Spleen (tissue), 13 donors: ENCODE measurements around the gene TMEM63C. TPM values are rescaled to one million over a fixed set of nuclear protein-coding genes. Genes with fewer than 3 reads are reported as not detected.

Experiments
- DNase-seq: peaks from one replicate; pipeline ENCODE4 v3.0.0-alpha.2; 2020
- H3K27ac ChIP-seq, 8 donors: fragments of 200-600 bp; sonication (generic) in 7 of 8; 1 replicate in 4 of 8; 2 replicates in 4 of 8; pipeline versions ENCODE4 v1.5.0 to v1.8.0; 2016 to 2021; ENCODE audit warnings: inconsistent platforms in 4 of 8, mild to moderate bottlenecking in 4 of 8, moderate library complexity in 1 of 8
- H3K27me3 ChIP-seq, 7 donors: fragments of 200-600 bp; sonication (generic) in 6 of 7; replicated peaks in 1 of 7; 1 replicate in 4 of 7; 2 replicates in 3 of 7; pipeline versions ENCODE4 v1.5.0 to v1.8.0; 2016 to 2021; ENCODE audit warnings: inconsistent platforms in 3 of 7, mild to moderate bottlenecking in 1 of 7
- H3K36me3 ChIP-seq, 6 donors: fragments of 200-600 bp; sonication (generic) in 5 of 6; 1 replicate in 4 of 6; 2 replicates in 2 of 6; pipeline versions ENCODE4 v1.5.0 to v1.8.0; 2016 to 2021; ENCODE audit warnings: inconsistent platforms in 2 of 6
- H3K4me1 ChIP-seq, 6 donors: fragments of 200-600 bp; sonication (generic) in 5 of 6; 1 replicate in 3 of 6; 2 replicates in 3 of 6; pipeline versions ENCODE4 v1.5.0 to v1.8.0; 2016 to 2021; ENCODE audit warnings: inconsistent platforms in 3 of 6
- H3K4me3 ChIP-seq, 8 donors: fragments of 200-600 bp; sonication (generic) in 7 of 8; 1 replicate in 4 of 8; 2 replicates in 4 of 8; pipeline versions ENCODE4 v1.5.0 to v1.8.0; 2016 to 2021; ENCODE audit warnings: inconsistent platforms in 4 of 8, mild to moderate bottlenecking in 4 of 8, moderate library complexity in 2 of 8
- H3K9me3 ChIP-seq, 8 donors: fragments of 200-600 bp; sonication (generic) in 7 of 8; 1 replicate in 4 of 8; 2 replicates in 4 of 8; pipeline versions ENCODE4 v1.5.0 to v1.8.0; 2016 to 2021; ENCODE audit warnings: inconsistent platforms in 4 of 8
- POLR2A ChIP-seq, 3 donors: fragments of 450-650 bp; IDR thresholded peaks; one replicate each; pipeline ENCODE4 v1.5.1; 2017; ENCODE audit warnings: antibody characterized with exemption in 3 of 3, mild to moderate bottlenecking in 1 of 3
- POLR2AphosphoS5 ChIP-seq, 3 donors: sonication (generic); formaldehyde crosslinking; IDR thresholded peaks; one replicate each; pipeline ENCODE4 v1.5.1; 2017; ENCODE audit warnings: antibody characterized with exemption in 3 of 3
- WGBS, 5 donors: extraction: QIAGEN DNeasy Blood & Tissue Kit in 3 of 5; methylation state at CpG; one replicate each; pipeline versions ENCODE4 v1.1.5 to v1.1.7; 2013 to 2018; 5-methylcytosine and 5-hydroxymethylcytosine counted together
- intact Hi-C: fragments of 100-400 bp; cut with DNase I; formaldehyde crosslinking; loops from one replicate; pipeline ENCODE4 v1.15.0; 2023; ENCODE audit warnings: low total_unique reads
- long read RNA-seq, 2 donors: transcript quantifications; one replicate each; lab custom pipeline, GENCODE V29; 2026
- polyA plus RNA-seq, 3 donors: library from polyadenylated mRNA; stranded (reverse); fragments of 200-250 nt; gene quantifications; one replicate each; pipeline ENCODE4 v1.2.1, GENCODE V29; 2013
- total RNA-seq, 7 donors: library from RNA; depleted of rRNA in 3 of 7; stranded (reverse); fragments of >200 nt in 3 of 7; fragmentation: NEBNext Ultra II Directional in 4 of 7; extraction: Animal tissue kit (Norgen Biotek cat#: 25700) in 4 of 7; gene quantifications; one replicate each; pipeline versions ENCODE4 v1.1.0 to v1.2.1, GENCODE V29; 2016 to 2021
- TF ChIP-seq, protein P1 (sequence below), 11 experiments: fragments of 200-600 bp in 7 of 11; fragments of 450-650 bp in 4 of 11; sonication (generic) in 4 of 11; IDR thresholded peaks in 8 of 11; conservative IDR thresholded peaks in 3 of 11; 1 replicate in 7 of 11; 2 replicates in 4 of 11; pipeline versions ENCODE4 v1.4.0 to v1.8.0; 2016 to 2021; ENCODE audit warnings: antibody characterized with exemption in 11 of 11, inconsistent platforms in 4 of 11, mild to moderate bottlenecking in 1 of 11
- donor health status: healthy with polysubstance abuse.
- donor health status: DM: no; HTN: no; CAD: no; lungs with moderate emphysema.
- donor health status: DM: no; HTN: no; CAD: no.
- donor health status: Bipolar disorder and iron deficiency.
- donor health status: healthy.
- donor health status: DM: no; HTN: no; CAD: no.
- donor health status: DM: yes; HTN: yes; CAD: no.

The TMEM63C gene
- total RNA-seq = 10 to 100 TPM in 2 of 7 donors, 1 to 10 TPM in 5; 2.8 to 13.4 (median 8.7) TPM
- polyA plus RNA-seq = 1 to 10 TPM in 1 of 3 donors, under 1 TPM in 2; 0.20 to 2.4 (median 0.24) TPM
- long read RNA-seq, donor 1 = 0 reads
- long read RNA-seq, donor 2 = 0 reads

GRCh38 chr14:77181603-77182437, at the start of gene TMEM63C:
Gene TMEM63C, plus strand, starts transcription at chr14:77181798. Its CDS starts 37,016 bp downstream, at chr14:77218814.
- TF ChIP-seq POLR2AphosphoS5 (IDR thresholded peaks at IDR 0.05) = peak; percentile 17 to 62 (median 45)
- TF ChIP-seq POLR2A (IDR thresholded peaks at IDR 0.05) = no peak
- TF ChIP-seq, protein P1, sequence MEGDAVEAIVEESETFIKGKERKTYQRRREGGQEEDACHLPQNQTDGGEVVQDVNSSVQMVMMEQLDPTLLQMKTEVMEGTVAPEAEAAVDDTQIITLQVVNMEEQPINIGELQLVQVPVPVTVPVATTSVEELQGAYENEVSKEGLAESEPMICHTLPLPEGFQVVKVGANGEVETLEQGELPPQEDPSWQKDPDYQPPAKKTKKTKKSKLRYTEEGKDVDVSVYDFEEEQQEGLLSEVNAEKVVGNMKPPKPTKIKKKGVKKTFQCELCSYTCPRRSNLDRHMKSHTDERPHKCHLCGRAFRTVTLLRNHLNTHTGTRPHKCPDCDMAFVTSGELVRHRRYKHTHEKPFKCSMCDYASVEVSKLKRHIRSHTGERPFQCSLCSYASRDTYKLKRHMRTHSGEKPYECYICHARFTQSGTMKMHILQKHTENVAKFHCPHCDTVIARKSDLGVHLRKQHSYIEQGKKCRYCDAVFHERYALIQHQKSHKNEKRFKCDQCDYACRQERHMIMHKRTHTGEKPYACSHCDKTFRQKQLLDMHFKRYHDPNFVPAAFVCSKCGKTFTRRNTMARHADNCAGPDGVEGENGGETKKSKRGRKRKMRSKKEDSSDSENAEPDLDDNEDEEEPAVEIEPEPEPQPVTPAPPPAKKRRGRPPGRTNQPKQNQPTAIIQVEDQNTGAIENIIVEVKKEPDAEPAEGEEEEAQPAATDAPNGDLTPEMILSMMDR (IDR thresholded peaks at IDR 0.05 in 8 of 11, conservative IDR thresholded peaks at IDR 0.05 in 3 of 11) = no peak
- H3K4me1 ChIP-seq = peaks cover 7 to 24% (median 15%) of the 10 kb centered on the region in 6 donors
- intact Hi-C loops = no loop called here
- WGBS, 5 donors = 1 to 4% (median 1%) methylated on average over 15 to 46 of the region's 46 CpGs
- peak within 1 kb of the TSS in 2 of 8 donors; percentile 22 to 43 for H3K27ac ChIP-seq
- H3K27me3 ChIP-seq = peaks cover 0 to 64% (median 24%) of the 10 kb centered on the region in 7 donors
- H3K4me3 ChIP-seq = peak within 1 kb of the TSS; percentile 25 to 79 (median 38)
- H3K36me3 ChIP-seq = no peaks in the 10 kb centered on the region
- DNase-seq = peak; percentile 84
- no peaks in the 10 kb centered on the region for H3K9me3 ChIP-seq

DNA sequence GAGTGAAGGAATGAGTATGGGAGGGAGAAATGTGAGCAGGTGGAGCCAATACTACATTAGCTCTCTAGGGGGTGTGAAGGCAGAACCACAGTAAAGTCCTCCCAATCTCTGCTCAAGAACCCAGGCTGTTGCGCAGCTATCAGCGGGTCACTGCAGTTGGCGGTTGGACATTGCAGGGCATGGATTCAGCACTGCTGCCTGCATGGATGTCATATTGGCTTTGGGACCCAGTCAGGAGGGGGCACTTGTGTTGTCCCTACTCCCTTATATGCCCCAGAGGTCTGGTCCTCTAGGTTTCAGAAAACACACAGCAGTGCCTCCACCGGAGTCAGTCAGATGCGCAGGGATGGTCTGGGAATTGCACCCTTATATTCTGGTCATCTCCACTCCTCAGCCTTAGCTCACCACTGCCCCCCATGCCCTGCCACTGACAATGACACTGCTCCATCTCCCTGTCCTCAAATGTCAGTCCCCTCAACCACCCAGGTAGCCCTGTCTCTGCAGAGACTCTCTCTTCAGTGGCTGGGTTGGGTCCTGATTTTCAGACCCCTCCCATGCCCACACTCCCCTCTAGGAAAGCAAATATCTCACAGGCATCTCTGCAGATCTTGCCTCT, 49.6 kb upstream of the TMEM63C start:
- Histone ChIP-seq H3K9me3 (no peaks in the 10 kb centered on the region), H3K4me1 (peaks cover 0 to 3% (median 0%) of the 10 kb centered on the region in 6 donors), H3K36me3 (no peaks in the 10 kb centered on the region), H3K27ac (no peak overlapping the region), H3K4me3 (no peak overlapping the region), H3K27me3 (peaks cover 0 to 69% (median 18%) of the 10 kb centered on the region in 7 donors)
- no peak for DNase-seq
- TF ChIP-seq, protein P1 (IDR thresholded peaks at IDR 0.05 in 8 of 11, conservative IDR thresholded peaks at IDR 0.05 in 3 of 11) = no peak
- TF ChIP-seq POLR2A (IDR thresholded peaks at IDR 0.05) (no peak), POLR2AphosphoS5 (IDR thresholded peaks at IDR 0.05) (no peak)
- WGBS, 5 donors = 69 to 95% (median 82%) methylated on average over 5 of the region's 5 CpGs
- intact Hi-C loops = no loop called here

DNA sequence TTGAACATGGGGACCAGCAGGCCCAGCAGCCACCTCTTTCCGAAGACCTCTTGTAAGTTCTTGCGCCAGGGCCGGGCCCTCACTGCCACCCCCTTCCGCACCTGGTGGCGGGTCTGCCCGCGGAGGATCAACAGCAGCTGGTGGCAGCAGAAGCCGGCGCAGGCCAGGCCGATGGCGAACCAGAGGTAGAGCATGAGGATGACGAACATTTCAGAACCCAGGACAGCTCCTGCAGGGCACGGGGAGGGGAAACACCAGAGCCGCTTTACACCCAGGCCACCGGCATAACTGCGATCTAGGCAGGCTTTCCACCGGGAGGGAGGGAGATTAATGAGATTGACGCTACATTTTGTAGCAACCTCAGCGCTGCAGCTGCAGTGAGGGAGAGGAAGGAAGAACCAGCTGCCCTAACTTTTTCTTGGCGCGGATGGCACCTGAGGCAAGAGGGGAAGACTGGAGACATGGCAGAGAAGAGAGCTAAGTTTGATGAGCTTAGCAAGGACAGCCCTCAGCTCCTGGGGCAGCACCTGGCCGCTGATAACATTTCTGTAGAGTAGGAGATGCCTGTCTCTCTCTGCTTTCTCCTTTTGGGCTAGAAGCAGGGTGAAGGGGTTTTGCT, 47.8 kb upstream of the TMEM63C start:
- intact Hi-C loops = no loop called here
- H3K27me3 ChIP-seq = peaks cover 0 to 83% (median 36%) of the 10 kb centered on the region in 7 donors
- H3K27ac ChIP-seq = no peak overlapping the region

More for the DNA sequence above, 47.8 kb upstream of the TMEM63C start:
- TF ChIP-seq, protein P1 (IDR thresholded peaks at IDR 0.05 in 8 of 11, conservative IDR thresholded peaks at IDR 0.05 in 3 of 11) = no peak
- TF ChIP-seq POLR2AphosphoS5 (IDR thresholded peaks at IDR 0.05) (no peak), POLR2A (IDR thresholded peaks at IDR 0.05) (no peak)
- Histone ChIP-seq H3K9me3 (no peaks in the 10 kb centered on the region), H3K4me1 (peaks cover 0 to 4% (median 0%) of the 10 kb centered on the region in 6 donors), H3K4me3 (no peak overlapping the region), H3K36me3 (no peaks in the 10 kb centered on the region)
- peak; percentile 74 for DNase-seq
- 7 to 18% (median 12%) methylated on average over 20 to 22 of the region's 22 CpGs for WGBS, 5 donors
